ENCODE results near the gene EFNA5.

GRCh38 chr5:107680799-107681198 is 10.1 kb upstream of the EFNA5 start:
- TF ChIP-seq POLR2AphosphoS5 (IDR thresholded peaks at IDR 0.05; ENCODE audit: borderline replicate concordance, low read depth, low read length) (no peak), EZH2 (IDR thresholded peaks at IDR 0.05) (no peak)

All from SK-N-MC (cell line).